Measurements from ENCODE around the gene CLMP. TPM values are rescaled to one million over a fixed set of nuclear protein-coding genes. Genes with fewer than 3 reads are reported as not detected.

CLMP gene
- total and polyA plus RNA-seq, 2 experiments from 2014 or later: 7.1 to 18.4 TPM

GRCh38 chr11:123093739-123094138 lies 101.3 kb downstream of the CLMP start:
- no peak for TF ChIP-seq ETS1 (IDR thresholded peaks at IDR 0.05)
- no peak for TF ChIP-seq POLR2AphosphoS5 (IDR thresholded peaks at IDR 0.05; ENCODE audit: low read depth)
- TF ChIP-seq ZNF462 (CRISPR knock-in tag; IDR thresholded peaks at IDR 0.05): no peak
- no peak for TF ChIP-seq CTCF (conservative IDR thresholded peaks at IDR 0.05; ENCODE audit: low read depth in 2 of 2)
- no peak for TF ChIP-seq CREB1 (CRISPR knock-in tag; IDR thresholded peaks at IDR 0.05; ENCODE audit: low read depth)
- no peak for ATAC-seq

More at GRCh38 chr11:123093739-123094138, 101.3 kb downstream of the CLMP start:
- Histone ChIP-seq H2AFZ (no peak overlapping the region), H3K27me3 (ENCODE audit: insufficient read depth) (no peaks in the 10 kb centered on the region), H3K79me2 (replicated peaks; ENCODE audit: insufficient read depth) (no peaks in the 10 kb centered on the region), H3K4me3 (no peak overlapping the region), H3F3A (replicated peaks; ENCODE audit: low read depth) (no peaks in the 10 kb centered on the region), H3K27ac (ENCODE audit: low read depth) (no peak overlapping the region), H3K9me2 (ENCODE audit: insufficient read depth) (no peaks in the 10 kb centered on the region), H3K4me1 (ENCODE audit: insufficient read depth) (no peaks in the 10 kb centered on the region), H3K36me3 (ENCODE audit: insufficient read depth) (no peaks in the 10 kb centered on the region), H4K20me1 (replicated peaks; ENCODE audit: insufficient read depth) (no peaks in the 10 kb centered on the region), H3K4me2 (no peak overlapping the region)
- no peak for DNase-seq (ENCODE audit: low spot score)
- Mint-ChIP-seq H3K36me3 (ENCODE audit: low read depth) (peaks cover 9% of the 10 kb centered on the region), H3K4me1 (no peaks in the 10 kb centered on the region), H3K4me3 (no peak overlapping the region), H3K27ac (no peak overlapping the region), H3K9me3 (no peaks in the 10 kb centered on the region), H3K27me3 (ENCODE audit: insufficient read depth, low read depth, poor library complexity) (peaks cover 7% of the 10 kb centered on the region)
